OCI-LY1 (cell line): ENCODE results near the gene HOXB7.

Experiments used
- H2AFZ ChIP-seq: fragments of 200-600 bp; sonication (generic), shearing (Covaris generic); 2 replicates; pipeline ENCODE4 v1.6.0; 2014; ENCODE audit warnings: antibody characterized with exemption, mild to moderate bottlenecking, low read length
- H3F3A ChIP-seq: fragments of 200-600 bp; sonication (generic), shearing (Covaris generic); 2 replicates; pipeline ENCODE4 v1.6.0; 2014; ENCODE audit warnings: mild to moderate bottlenecking, antibody characterized with exemption, low read length, moderate library complexity; ENCODE audit not compliant: insufficient read depth
- H3K27ac ChIP-seq: fragments of 200-600 bp; sonication (generic); 2 replicates; pipeline ENCODE4 v1.5.1; 2014; ENCODE audit warnings: low read length, mixed run types, mild to moderate bottlenecking, low read depth; ENCODE audit not compliant: poor library complexity, severe bottlenecking
- H3K27me3 ChIP-seq: fragments of 200-600 bp; sonication (generic); 2 replicates; pipeline ENCODE4 v1.6.0; 2014; ENCODE audit warnings: antibody characterized with exemption, mild to moderate bottlenecking, low read length, moderate library complexity; ENCODE audit not compliant: insufficient read depth
- H3K36me3 ChIP-seq: fragments of 200-600 bp; sonication (generic); 2 replicates; pipeline ENCODE4 v1.6.1; 2014; ENCODE audit warnings: mild to moderate bottlenecking, antibody characterized with exemption, low read length, moderate library complexity, mixed read lengths; ENCODE audit not compliant: insufficient read depth
- H3K4me1 ChIP-seq: fragments of 200-600 bp; sonication (generic); 2 replicates; pipeline ENCODE4 v1.5.1; 2014; ENCODE audit warnings: mild to moderate bottlenecking, low read length, moderate library complexity; ENCODE audit not compliant: insufficient read depth, severe bottlenecking
- H3K4me2 ChIP-seq: fragments of 200-600 bp; sonication (generic), shearing (Covaris generic); 2 replicates; pipeline ENCODE4 v1.6.1; 2014; ENCODE audit warnings: low read length
- H3K4me3 ChIP-seq: fragments of 200-600 bp; sonication (generic); 2 replicates; pipeline ENCODE4 v1.5.1; 2014; ENCODE audit warnings: low read length, low read depth, mild to moderate bottlenecking, mixed read lengths; ENCODE audit not compliant: poor library complexity, severe bottlenecking
- H3K79me2 ChIP-seq: fragments of 200-600 bp; shearing (Covaris generic); 2 replicates; pipeline ENCODE4 v1.6.1; 2016; ENCODE audit warnings: mixed run types, low read length, mixed read lengths; ENCODE audit not compliant: insufficient read depth
- H3K9ac ChIP-seq: fragments of 200-600 bp; sonication (generic), shearing (Covaris generic); 2 replicates; pipeline ENCODE4 v1.6.1; 2014; ENCODE audit warnings: mild to moderate bottlenecking, low read length, mixed read lengths
- H3K9me2 ChIP-seq: fragments of 200-600 bp; sonication (generic), shearing (Covaris generic); 2 replicates; pipeline ENCODE4 v1.6.1; 2014; ENCODE audit warnings: low read depth, mild to moderate bottlenecking, low read length, mixed read lengths
- H3K9me3 ChIP-seq: fragments of 200-600 bp; shearing (Covaris generic); 2 replicates; pipeline ENCODE4 v1.6.1; 2014; ENCODE audit warnings: low read length, mixed read lengths
- H4K20me1 ChIP-seq: fragments of 200-600 bp; sonication (generic), shearing (Covaris generic); 2 replicates; pipeline ENCODE4 v1.6.0; 2016; ENCODE audit warnings: mild to moderate bottlenecking, low read length; ENCODE audit not compliant: insufficient read depth
- EZH2 ChIP-seq: fragments of 200-600 bp; sonication (generic), shearing (Covaris generic); IDR thresholded peaks from 2 replicates; pipeline ENCODE4 v1.8.0; 2017; ENCODE audit warnings: borderline replicate concordance, mixed run types, mild to moderate bottlenecking, antibody characterized with exemption, low read length, moderate library complexity, mixed read lengths
- TF ChIP-seq, protein P1 (sequence below): fragments of 200-600 bp; sonication (generic), shearing (Covaris generic); IDR thresholded peaks from 2 replicates; pipeline ENCODE4 v1.5.1; 2017; ENCODE audit warnings: mild to moderate bottlenecking, antibody characterized with exemption, low read length, moderate library complexity, mixed read lengths

The HOXB7 gene

DNA sequence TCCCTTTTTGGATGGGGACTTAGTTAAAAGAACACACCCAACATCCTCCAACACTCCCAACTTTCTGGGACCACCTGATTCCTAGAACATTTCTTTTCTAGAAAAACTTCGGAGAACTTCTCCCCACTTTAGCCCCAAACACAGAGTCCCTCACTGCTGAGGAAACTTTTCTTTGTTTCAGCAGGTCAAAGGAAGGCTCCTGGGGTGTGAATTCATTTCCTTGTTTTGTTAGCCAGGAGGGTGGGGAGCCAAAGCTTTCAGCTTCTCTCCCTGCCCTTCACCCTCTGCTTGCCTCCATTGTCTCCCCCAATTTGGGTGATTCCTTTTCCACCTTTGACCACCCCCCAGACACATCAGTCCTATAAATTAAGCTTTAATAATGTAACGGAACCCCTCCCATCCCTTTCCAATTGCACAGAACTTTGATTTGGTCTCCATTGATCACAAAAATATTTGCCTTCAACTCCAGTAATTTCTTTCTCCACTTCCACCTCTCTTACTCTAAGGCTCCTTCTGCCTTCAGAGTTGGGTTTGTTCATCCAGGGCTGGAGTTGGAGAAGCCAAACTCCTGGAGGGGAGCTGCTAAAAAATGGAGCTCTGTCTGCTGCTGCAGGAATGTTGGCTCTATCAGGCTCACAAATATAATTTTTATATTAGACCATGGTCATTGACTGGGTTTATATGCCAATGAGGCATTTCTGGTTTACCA is 43.0 kb downstream of the HOXB7 start:
- Histone ChIP-seq H4K20me1 (no peaks in the 10 kb centered on the region), H3K27ac (no peak overlapping the region), H3F3A (no peaks in the 10 kb centered on the region), H3K9ac (no peak overlapping the region), H3K27me3 (no peaks in the 10 kb centered on the region), H3K4me2 (no peak overlapping the region), H3K4me1 (no peaks in the 10 kb centered on the region), H3K79me2 (no peaks in the 10 kb centered on the region), H2AFZ (no peak overlapping the region), H3K4me3 (no peak overlapping the region), H3K9me3 (no peaks in the 10 kb centered on the region), H3K36me3 (no peaks in the 10 kb centered on the region), H3K9me2 (no peaks in the 10 kb centered on the region)
- no peak for TF ChIP-seq EZH2
- TF ChIP-seq, protein P1, sequence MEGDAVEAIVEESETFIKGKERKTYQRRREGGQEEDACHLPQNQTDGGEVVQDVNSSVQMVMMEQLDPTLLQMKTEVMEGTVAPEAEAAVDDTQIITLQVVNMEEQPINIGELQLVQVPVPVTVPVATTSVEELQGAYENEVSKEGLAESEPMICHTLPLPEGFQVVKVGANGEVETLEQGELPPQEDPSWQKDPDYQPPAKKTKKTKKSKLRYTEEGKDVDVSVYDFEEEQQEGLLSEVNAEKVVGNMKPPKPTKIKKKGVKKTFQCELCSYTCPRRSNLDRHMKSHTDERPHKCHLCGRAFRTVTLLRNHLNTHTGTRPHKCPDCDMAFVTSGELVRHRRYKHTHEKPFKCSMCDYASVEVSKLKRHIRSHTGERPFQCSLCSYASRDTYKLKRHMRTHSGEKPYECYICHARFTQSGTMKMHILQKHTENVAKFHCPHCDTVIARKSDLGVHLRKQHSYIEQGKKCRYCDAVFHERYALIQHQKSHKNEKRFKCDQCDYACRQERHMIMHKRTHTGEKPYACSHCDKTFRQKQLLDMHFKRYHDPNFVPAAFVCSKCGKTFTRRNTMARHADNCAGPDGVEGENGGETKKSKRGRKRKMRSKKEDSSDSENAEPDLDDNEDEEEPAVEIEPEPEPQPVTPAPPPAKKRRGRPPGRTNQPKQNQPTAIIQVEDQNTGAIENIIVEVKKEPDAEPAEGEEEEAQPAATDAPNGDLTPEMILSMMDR: no peak

DNA sequence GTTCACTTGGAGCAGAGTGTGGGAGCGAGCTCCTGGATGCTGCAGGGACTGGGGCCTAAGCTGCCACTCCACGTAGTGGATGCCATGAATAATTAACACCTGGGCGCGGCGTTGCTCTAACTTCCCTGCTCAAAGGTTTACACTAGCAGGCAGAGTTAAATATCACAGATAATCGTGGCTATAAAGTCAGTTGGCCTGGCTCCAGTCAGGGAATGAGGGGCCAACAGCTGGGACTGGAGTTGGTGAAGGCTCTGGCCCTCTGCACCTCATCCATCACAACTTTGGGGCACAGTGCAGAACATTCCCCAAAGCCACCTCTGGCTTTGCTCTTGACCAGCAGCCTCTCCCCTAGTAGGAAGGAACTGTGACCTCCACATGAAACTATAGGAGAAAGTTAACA is 43.6 kb downstream of the HOXB7 start:
- no peaks in the 10 kb centered on the region for H3F3A ChIP-seq
- H3K79me2 ChIP-seq: no peaks in the 10 kb centered on the region
- no peaks in the 10 kb centered on the region for H3K36me3 ChIP-seq
- H3K27me3 ChIP-seq: no peaks in the 10 kb centered on the region
- H3K4me3 ChIP-seq: no peak overlapping the region
- no peaks in the 10 kb centered on the region for H3K9me3 ChIP-seq
- H4K20me1 ChIP-seq: no peaks in the 10 kb centered on the region
- no peaks in the 10 kb centered on the region for H3K4me1 ChIP-seq
- no peak overlapping the region for H3K27ac ChIP-seq
- no peaks in the 10 kb centered on the region for H3K9me2 ChIP-seq
- H3K4me2 ChIP-seq: no peak overlapping the region
- H2AFZ ChIP-seq: no peak overlapping the region
- TF ChIP-seq, protein P1: no peak
- TF ChIP-seq EZH2: no peak
- H3K9ac ChIP-seq: no peak overlapping the region

DNA sequence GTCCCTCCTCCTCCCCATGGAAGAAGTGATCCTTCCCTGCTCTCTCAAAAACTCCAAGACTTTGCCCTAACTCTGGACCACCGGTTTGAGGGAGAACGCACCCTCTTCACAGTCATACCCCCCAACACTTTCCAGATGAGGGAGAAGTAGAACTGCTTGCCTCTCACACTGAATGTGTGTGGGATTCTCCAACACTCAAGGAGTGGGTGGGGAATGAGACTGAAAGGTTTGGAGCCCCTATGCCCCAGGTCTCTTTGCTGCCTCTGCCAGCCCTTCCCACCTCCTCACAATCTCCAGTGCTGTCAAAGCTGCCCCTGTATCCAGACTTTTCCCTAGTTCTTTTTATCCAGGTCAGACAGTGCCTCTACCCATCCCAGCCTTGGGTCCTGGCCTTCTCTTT is 44.1 kb downstream of the HOXB7 start:
- Histone ChIP-seq H3K9me3 (no peaks in the 10 kb centered on the region), H4K20me1 (no peaks in the 10 kb centered on the region), H2AFZ (no peak overlapping the region), H3K9me2 (no peaks in the 10 kb centered on the region), H3F3A (no peaks in the 10 kb centered on the region), H3K4me1 (no peaks in the 10 kb centered on the region), H3K79me2 (no peaks in the 10 kb centered on the region), H3K4me2 (no peak overlapping the region), H3K36me3 (no peaks in the 10 kb centered on the region), H3K9ac (no peak overlapping the region), H3K27me3 (no peaks in the 10 kb centered on the region), H3K27ac (no peak overlapping the region), H3K4me3 (no peak overlapping the region)
- TF ChIP-seq, protein P1: no peak
- TF ChIP-seq EZH2: no peak
